Measurements from ENCODE around the gene STRIT1.

- no peak for TF ChIP-seq CTCF (IDR thresholded peaks at IDR 0.05)
- no peak for TF ChIP-seq EP300 (IDR thresholded peaks at IDR 0.05)
- TF ChIP-seq POLR2A (IDR thresholded peaks at IDR 0.05): no peak
- TF ChIP-seq POLR2AphosphoS5 (IDR thresholded peaks at IDR 0.05): no peak
Observed at GRCh38 chr3:155313300-155313699, 19.8 kb upstream of the STRIT1 start.
